HG03469 (cell line): ENCODE results near the gene CFAP97.
A peak's percentile ranks its signal among the peaks of the same experiment; 100 is the strongest.
"Not testable (repeated sequence)": the region's sequence is repeated elsewhere in the genome, so short reads cannot be mapped to it uniquely, and the experiment has no call there.

Experiments used
- ATAC-seq: cut with Tn5 transposase; IDR thresholded peaks from one replicate; pipeline ENCODE4 v1.9.1; 2021; ENCODE audit warnings: mild to moderate bottlenecking, moderate library complexity, moderate number of reproducible peaks; ENCODE audit not compliant: unreplicated experiment

The CFAP97 gene

GRCh38 chr4:185201977-185202962, 1.5 kb downstream of the CFAP97 start:
- ATAC-seq: no peak

DNA sequence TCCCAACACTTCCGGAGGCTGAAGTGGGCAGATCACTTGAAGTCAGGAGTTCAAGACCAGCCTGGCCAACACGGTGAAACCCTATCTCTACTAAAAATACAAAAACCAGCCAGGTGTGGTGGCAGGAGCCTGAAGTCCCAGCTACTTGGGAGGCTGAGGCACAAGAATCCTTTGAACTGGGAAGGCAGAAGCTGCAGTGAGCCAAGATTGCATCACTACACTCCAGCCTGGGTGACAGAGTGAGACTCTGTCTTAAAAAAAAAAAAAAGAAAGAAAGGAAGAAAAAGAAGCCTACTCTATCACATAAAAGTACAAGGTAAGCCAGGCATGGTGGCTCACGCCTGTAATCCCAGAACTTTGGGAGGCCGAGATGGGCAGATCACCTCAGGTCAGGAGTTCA, 5.6 kb downstream of the CFAP97 start:
- not testable (repeated sequence) for ATAC-seq

GRCh38 chr4:185196437-185196836, 7.4 kb downstream of the CFAP97 start:
- no peak for ATAC-seq

DNA sequence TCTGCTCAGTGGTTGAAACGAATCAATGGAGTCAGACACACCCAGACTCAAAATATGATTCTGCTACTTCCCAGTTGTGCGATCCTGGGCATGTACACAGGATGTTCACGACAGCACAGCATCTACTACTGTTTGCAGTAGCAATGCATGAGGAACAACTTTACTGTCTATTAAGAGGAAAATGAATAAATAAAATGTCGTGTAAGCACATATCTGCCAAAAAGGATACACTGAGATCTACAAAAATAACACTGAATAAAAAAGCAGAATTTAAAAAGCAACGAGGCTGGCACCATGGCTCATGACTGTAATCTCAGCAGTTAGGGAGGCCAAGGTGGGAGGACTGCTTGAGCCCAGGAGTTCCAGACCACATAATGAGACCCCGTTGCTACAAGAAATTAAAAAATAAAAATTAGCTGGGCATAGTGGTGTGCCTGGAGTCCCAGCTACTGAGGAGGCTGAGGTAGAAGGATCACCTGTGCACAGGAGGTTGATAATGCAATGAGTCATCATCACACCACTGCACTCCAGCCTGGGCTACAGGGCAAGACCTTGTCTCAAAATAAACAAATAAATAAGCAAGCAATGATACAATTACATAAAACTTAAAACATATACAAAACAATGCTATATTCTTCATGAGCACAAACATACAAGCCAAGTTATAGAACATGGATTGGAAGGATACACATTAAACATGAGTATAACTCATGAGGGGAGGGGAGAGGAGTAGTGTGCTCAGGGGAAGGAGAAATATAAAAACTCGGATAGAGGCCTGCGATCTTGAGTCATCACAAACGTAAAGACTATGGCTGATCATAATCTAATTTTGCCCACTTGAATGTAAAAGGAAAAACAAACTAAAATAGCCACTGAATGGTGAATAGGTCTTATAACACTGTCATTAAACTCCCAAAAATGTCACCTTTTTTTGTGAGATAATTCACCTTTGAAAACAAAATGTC, 8.6 kb downstream of the CFAP97 start:
- ATAC-seq: no peak

DNA sequence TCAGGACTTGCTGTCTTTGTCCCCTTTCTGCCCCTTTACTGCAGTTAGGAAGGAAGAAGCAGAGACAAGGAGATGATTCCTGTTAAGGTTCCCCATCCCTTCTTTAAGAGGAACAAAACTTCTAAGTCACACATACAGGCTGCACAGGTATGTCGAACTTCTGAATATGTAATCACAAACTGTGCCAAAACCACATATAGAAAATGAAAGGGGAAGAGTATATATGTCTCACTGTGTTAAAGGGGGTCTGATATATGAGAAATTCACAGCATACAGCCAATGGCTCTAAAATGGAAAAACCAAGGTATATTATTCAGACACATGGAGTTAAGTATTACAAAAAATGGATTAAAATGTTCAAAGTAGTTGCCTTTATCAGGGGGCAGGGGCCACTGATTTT, 11.7 kb downstream of the CFAP97 start:
- ATAC-seq: peak; percentile 89

DNA sequence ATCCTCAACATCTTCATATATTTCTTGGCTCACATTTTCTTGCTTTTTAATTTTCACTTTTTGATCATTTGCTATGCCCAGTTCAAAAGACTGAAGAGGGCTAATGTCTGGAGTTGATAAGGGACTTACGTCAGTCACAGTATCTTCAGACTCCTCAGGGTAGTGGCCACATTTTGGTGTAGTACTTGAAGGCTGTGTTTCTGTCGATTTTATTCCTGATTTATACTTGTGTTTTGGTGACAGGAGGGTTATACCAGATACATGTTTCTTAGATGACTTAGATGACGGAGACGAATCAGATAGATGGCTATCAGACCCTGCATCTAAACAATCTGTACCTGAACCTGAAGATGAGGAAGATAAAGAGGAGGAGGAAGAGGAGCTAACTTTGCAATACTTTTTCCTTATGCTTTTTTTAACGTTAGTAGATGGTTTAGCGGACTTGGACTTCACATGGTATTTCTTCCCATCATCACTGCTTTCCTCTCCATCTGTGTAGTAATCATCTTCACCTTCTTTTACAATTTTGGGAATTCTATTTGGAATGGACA, 13.4 kb downstream of the CFAP97 start:
- ATAC-seq: no peak

GRCh38 chr4:185189606-185190305, 14.0 kb downstream of the CFAP97 start:
- ATAC-seq: no peak

DNA sequence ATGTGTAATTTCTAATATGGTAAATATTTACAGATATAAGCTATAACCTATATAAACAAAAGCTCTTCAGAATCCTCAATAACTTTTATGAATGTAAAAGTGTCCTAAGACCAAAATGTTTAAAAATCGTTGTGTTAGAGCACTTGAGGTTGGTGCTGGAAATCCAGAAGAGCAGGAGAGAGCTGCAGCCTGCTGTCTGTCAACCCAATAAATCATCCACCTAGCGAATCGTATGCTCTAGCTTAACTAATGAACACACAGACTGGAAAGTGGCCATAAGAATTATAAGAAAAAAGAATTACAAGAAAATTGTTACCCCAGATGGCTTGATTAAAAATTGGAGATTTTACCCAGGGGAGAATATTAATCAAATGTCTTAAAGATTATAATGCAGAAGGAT, 17.0 kb downstream of the CFAP97 start:
- no peak for ATAC-seq

DNA sequence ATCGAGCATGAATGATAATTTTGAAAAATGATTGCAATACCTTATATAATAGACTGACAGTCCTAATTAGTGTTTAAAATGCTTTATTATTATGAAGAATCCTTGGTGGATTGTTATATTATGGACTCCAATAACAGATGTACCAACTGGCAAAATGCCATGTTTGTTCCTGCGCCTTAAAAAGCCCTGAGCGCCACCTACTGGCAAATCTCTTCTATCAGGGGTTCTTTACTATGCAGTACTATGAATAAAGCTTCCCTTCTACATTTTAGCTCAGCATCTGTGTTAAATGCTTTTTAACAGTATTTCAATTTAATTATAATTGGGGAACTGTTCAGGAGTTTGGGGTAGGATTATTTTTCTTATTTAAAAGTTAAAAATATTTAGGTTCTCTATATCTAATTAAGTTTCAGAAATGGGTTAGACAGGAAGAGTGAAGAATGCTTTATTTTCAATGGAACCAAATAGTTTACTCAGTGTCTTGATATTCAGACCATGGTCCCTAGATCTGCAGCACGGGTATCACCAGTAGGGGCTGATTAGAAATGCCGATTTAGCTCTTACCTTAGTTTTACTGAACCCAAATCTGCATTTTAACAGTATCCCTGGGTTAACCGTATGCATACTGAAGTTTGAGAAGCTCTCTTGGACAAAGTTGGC, 20.0 kb downstream of the CFAP97 start:
- ATAC-seq: peak; percentile 36

- ATAC-seq: no peak
These were observed 21.6 kb downstream of the CFAP97 start for GRCh38 chr4:185182239-185182638.

DNA sequence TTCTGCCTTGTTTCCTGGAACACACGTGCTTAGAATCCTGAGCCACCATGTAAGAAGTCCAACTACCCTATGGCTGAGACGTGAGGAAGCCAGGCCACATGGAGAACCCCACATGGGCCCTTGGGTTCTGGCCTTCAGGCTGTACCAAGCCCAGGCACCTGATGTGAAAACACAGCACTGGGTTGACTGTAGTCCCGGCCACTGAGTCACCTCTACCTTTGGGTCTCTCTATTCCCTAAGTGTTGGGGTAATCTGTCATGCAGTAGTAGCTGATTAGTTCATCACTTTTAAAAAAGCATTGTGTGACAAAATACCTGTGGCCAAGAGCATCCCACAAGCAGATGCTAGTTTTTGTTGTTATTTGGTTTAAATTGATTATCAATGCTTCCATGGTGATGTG, 24.3 kb downstream of the CFAP97 start:
- no peak for ATAC-seq

- ATAC-seq: peak; percentile 80
These were observed 32.3 kb downstream of the CFAP97 start for GRCh38 chr4:185171373-185172071.

DNA sequence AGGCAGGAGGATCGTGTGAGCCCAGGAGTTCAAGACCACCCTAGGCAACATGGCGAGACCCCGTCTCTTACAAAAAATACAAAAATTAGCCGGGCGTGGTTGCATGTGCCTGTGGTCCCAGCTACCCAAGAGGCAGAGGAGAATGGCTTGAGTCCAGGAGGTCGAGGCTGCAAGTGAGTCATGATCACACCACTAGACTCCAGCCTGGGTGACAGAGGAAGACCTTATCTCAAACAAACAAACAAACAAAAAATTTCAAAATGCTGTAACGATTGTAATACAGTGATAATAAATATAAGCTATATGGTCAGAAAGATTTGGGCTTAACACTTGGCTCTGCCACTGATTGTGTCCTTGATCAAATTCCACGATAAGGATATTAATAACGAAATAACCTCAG, 36.6 kb downstream of the CFAP97 start:
- ATAC-seq: no peak

DNA sequence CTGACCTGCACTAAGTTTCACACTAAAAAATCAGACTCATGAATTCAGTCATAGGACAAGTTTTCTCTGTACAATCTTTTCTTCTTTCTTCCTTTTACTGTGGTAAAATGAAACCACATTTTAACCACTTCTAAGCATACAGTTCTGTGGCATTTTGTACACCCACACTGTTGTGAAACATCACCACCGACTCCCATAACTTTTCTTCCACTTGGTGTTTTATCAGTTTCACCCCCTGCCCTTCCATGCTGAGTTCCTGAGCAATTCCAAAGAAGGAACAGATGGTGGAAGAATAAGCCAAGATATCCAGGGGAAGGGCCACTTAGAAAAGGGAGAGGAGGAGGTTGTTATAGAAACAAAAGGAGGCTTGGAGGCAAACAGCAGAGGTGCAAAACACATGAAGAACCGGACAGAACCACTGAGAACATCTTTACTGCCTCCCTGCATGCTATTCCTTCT, 38.2 kb downstream of the CFAP97 start:
- ATAC-seq: peak; percentile 94

DNA sequence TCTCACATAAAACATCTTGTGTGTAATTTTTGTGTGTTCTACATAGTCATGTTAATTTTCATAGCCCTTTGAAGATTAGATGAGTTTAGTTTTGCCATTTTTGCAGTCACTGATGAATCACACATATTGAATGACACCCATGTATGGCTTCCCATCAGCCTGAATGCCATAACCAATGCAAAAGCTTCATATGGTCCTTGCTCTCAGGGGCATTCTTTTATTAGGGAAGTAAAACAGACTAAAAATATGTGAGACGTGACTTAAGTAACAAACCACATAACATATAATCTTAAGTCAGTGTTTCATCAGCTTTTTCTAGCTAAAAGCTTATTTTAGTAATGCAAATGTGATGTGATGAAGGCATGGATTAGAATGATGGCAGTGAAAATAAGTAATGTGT, 52.5 kb downstream of the CFAP97 start:
- ATAC-seq: no peak

GRCh38 chr4:185149392-185149791, 54.4 kb downstream of the CFAP97 start:
- no peak for ATAC-seq

DNA sequence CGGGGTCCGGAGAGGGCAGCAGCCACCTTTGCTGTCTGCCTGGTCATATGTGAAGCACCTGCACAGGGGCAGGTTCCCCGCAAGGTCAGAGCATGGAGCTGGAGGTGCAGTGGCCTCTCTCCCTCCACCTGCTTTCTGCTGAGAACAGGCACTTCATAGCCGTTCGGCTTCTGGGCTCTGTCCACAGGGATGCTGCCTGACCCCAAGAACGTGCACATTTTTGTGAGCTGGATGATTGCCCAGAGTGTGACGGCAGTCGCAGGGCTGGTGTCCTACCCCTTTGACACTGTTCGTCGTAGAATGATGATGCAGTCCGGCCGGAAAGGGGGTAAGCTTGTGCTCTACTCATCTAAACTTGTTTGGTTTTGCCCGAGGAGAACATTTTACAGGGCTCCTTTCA, 58.2 kb downstream of the CFAP97 start:
- no peak for ATAC-seq

GRCh38 chr4:185144601-185145240, 59.1 kb downstream of the CFAP97 start:
- no peak for ATAC-seq

- no peak for ATAC-seq
These were observed 60.2 kb downstream of the CFAP97 start for GRCh38 chr4:185143601-185143969.
